Activated naive CD4-positive, alpha-beta T cell treated with anti-CD3 and anti-CD28 coated beads, Interleukin-2, amount 10 ng/mL, durations not matched to agents 7 days and 5 days (primary cell): ENCODE results near the gene DAPL1.

Experiments used
- CTCF ChIA-PET: fragments of 350-600 bp; sonication (Branson Sonifier 250); formaldehyde crosslinking; loops from one replicate; lab custom pipeline; 2021; ENCODE audit warnings: antibody characterized with exemption; lab: Charles Lee
- DNase-seq: peaks from one replicate; pipeline ENCODE4 v3.0.0-alpha.2; 2020
- H3K27ac Mint-ChIP-seq: one replicate; pipeline ENCODE4 v1.8.0; 2021; ENCODE audit warnings: mild to moderate bottlenecking, moderate library complexity, mixed read lengths
- H3K27me3 Mint-ChIP-seq: one replicate; pipeline ENCODE4 v1.8.0; 2021; ENCODE audit warnings: mild to moderate bottlenecking, mixed read lengths
- H3K36me3 Mint-ChIP-seq: one replicate; pipeline ENCODE4 v1.8.0; 2021; ENCODE audit warnings: mixed read lengths
- H3K4me1 Mint-ChIP-seq: one replicate; pipeline ENCODE4 v1.8.0; 2021; ENCODE audit warnings: mixed read lengths
- H3K4me3 Mint-ChIP-seq: one replicate; pipeline ENCODE4 v1.8.0; 2021; ENCODE audit warnings: mild to moderate bottlenecking, moderate library complexity, mixed read lengths
- H3K9me3 Mint-ChIP-seq: one replicate; pipeline ENCODE4 v1.8.0; 2021; ENCODE audit warnings: mixed read lengths

DAPL1 gene

DNA sequence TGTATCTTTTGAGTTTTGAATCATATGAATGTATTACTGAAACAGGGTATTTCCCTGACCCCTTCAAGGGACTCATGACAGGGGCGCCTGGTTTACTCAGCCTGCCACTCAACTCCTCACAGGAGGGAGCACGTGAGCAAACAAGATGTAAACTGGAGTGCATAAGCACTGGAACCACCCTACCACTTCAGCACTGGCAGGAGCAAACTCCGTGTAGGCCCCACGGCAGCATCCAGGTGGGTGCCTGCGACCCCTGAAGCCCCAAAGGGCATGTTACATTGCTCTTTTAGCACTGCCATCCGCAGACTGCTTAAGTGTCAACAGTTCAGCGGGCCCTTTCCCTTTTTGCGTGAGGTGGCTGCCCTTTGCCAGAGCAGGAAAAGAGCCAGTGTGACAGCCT lies 8.2 kb upstream of the DAPL1 start:
- H3K27ac Mint-ChIP-seq: no peak overlapping the region
- no peak for DNase-seq
- H3K4me3 Mint-ChIP-seq: no peak overlapping the region
- CTCF ChIA-PET: no interaction called here
- H3K27me3 Mint-ChIP-seq: peaks cover 8% of the 10 kb centered on the region
- H3K4me1 Mint-ChIP-seq: no peaks in the 10 kb centered on the region
- no peaks in the 10 kb centered on the region for H3K9me3 Mint-ChIP-seq
- H3K36me3 Mint-ChIP-seq: no peaks in the 10 kb centered on the region

- Mint-ChIP-seq H3K27ac (no peak overlapping the region), H3K4me3 (no peak overlapping the region), H3K9me3 (no peaks in the 10 kb centered on the region), H3K36me3 (no peaks in the 10 kb centered on the region), H3K27me3 (peaks cover 8% of the 10 kb centered on the region), H3K4me1 (no peaks in the 10 kb centered on the region)
- CTCF ChIA-PET: no interaction called here
- DNase-seq: no peak
Observed at GRCh38 chr2:158788951-158789350, 6.2 kb upstream of the DAPL1 start.

DNA sequence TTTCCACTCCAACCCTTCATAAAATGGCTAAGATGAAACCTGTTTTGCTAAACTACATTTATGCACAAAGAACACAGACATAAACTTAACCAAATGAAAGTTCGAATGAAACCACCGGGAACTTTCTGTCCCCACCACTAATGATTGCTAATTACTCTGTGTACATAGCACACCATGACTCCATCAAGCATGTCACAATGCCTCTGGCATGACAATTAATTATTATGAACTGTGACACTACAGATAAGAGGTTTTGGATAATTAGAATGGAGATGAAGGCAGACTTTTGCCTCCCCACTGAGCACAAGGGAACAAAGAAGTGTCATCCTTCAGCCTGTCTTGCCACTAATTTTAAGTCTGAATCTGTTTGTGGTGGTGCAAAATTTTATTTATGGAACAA lies 1.5 kb downstream of the DAPL1 start:
- Mint-ChIP-seq H3K27me3 (peaks cover 29% of the 10 kb centered on the region), H3K36me3 (no peaks in the 10 kb centered on the region), H3K4me1 (no peaks in the 10 kb centered on the region), H3K27ac (no peak overlapping the region), H3K9me3 (no peaks in the 10 kb centered on the region), H3K4me3 (no peak overlapping the region)
- CTCF ChIA-PET: no interaction called here
- no peak for DNase-seq

- Mint-ChIP-seq H3K4me3 (no peak overlapping the region), H3K36me3 (no peaks in the 10 kb centered on the region), H3K9me3 (no peaks in the 10 kb centered on the region), H3K27ac (no peak overlapping the region), H3K4me1 (no peaks in the 10 kb centered on the region), H3K27me3 (peaks cover 27% of the 10 kb centered on the region)
- CTCF ChIA-PET: no interaction called here
- DNase-seq: no peak
Observed at GRCh38 chr2:158797963-158798700, 3.0 kb downstream of the DAPL1 start.

GRCh38 chr2:158799181-158799580 lies 4.1 kb downstream of the DAPL1 start:
- no peaks in the 10 kb centered on the region for H3K36me3 Mint-ChIP-seq
- no peak for DNase-seq
- no peaks in the 10 kb centered on the region for H3K4me1 Mint-ChIP-seq
- H3K4me3 Mint-ChIP-seq: no peak overlapping the region
- no peaks in the 10 kb centered on the region for H3K9me3 Mint-ChIP-seq
- peaks cover 27% of the 10 kb centered on the region for H3K27me3 Mint-ChIP-seq
- H3K27ac Mint-ChIP-seq: no peak overlapping the region
- CTCF ChIA-PET: no interaction called here

GRCh38 chr2:158803506-158803905 lies 8.4 kb downstream of the DAPL1 start:
- H3K27me3 Mint-ChIP-seq: peaks cover 11% of the 10 kb centered on the region
- H3K9me3 Mint-ChIP-seq: no peaks in the 10 kb centered on the region
- DNase-seq: no peak
- CTCF ChIA-PET: no interaction called here
- no peaks in the 10 kb centered on the region for H3K4me1 Mint-ChIP-seq
- no peak overlapping the region for H3K4me3 Mint-ChIP-seq
- H3K27ac Mint-ChIP-seq: no peak overlapping the region
- no peaks in the 10 kb centered on the region for H3K36me3 Mint-ChIP-seq

DNA sequence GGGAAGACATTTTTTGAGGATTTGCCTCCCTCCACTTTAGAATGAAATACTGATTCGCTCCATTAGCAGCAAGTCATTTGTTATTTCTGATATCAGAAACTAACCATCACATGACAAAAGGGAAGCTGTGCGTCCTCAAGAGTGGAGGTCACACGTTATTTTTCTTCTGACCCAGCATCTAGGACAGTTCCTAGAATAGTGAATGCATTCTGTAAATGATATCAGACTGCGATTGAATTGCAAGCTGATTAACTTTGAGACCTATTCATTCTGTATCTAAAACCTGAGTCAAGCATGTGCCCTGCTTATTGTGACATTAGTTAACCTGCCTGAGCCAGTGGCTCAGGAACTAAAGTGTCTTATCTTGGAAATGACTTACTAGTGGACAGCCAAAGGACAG lies 10.1 kb downstream of the DAPL1 start:
- DNase-seq: no peak
- no peak overlapping the region for H3K27ac Mint-ChIP-seq
- H3K4me1 Mint-ChIP-seq: no peaks in the 10 kb centered on the region
- H3K4me3 Mint-ChIP-seq: no peak overlapping the region
- peaks cover 4% of the 10 kb centered on the region for H3K27me3 Mint-ChIP-seq
- H3K9me3 Mint-ChIP-seq: no peaks in the 10 kb centered on the region
- H3K36me3 Mint-ChIP-seq: no peaks in the 10 kb centered on the region
- CTCF ChIA-PET: no interaction called here

GRCh38 chr2:158805936-158806335 lies 10.8 kb downstream of the DAPL1 start:
- no peaks in the 10 kb centered on the region for H3K27me3 Mint-ChIP-seq
- no peak overlapping the region for H3K27ac Mint-ChIP-seq
- no peaks in the 10 kb centered on the region for H3K4me1 Mint-ChIP-seq
- no peak overlapping the region for H3K4me3 Mint-ChIP-seq
- no peak for DNase-seq
- CTCF ChIA-PET: no interaction called here
- no peaks in the 10 kb centered on the region for H3K9me3 Mint-ChIP-seq
- no peaks in the 10 kb centered on the region for H3K36me3 Mint-ChIP-seq

- Mint-ChIP-seq H3K36me3 (no peaks in the 10 kb centered on the region), H3K4me1 (no peaks in the 10 kb centered on the region), H3K9me3 (no peaks in the 10 kb centered on the region), H3K27ac (no peak overlapping the region), H3K4me3 (no peak overlapping the region), H3K27me3 (no peaks in the 10 kb centered on the region)
- DNase-seq: no peak
- CTCF ChIA-PET: no interaction called here
Observed at GRCh38 chr2:158806941-158807340, 11.8 kb downstream of the DAPL1 start.

DNA sequence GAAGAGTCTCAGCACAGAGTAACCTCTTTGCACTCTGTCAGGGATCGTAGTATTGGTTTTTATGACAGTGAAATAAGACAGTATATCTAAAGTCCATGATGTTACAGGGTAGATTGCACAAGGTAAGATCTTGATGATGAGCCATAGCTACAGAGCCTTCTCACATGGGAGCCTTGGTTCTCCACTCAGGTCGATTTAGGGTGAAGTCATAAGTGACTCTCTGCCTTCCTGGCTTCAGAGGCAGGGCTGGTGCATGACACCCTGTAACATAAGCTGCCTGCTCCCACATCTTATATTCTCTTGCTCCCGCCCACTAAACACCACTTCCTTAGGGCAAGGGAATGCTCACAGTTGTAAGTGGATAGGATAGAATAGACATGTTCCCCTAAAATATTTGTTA lies 13.3 kb downstream of the DAPL1 start:
- no peaks in the 10 kb centered on the region for H3K36me3 Mint-ChIP-seq
- no peak overlapping the region for H3K27ac Mint-ChIP-seq
- H3K4me3 Mint-ChIP-seq: no peak overlapping the region
- H3K27me3 Mint-ChIP-seq: no peaks in the 10 kb centered on the region
- no peak for DNase-seq
- CTCF ChIA-PET: no interaction called here
- H3K4me1 Mint-ChIP-seq: no peaks in the 10 kb centered on the region
- no peaks in the 10 kb centered on the region for H3K9me3 Mint-ChIP-seq

DNA sequence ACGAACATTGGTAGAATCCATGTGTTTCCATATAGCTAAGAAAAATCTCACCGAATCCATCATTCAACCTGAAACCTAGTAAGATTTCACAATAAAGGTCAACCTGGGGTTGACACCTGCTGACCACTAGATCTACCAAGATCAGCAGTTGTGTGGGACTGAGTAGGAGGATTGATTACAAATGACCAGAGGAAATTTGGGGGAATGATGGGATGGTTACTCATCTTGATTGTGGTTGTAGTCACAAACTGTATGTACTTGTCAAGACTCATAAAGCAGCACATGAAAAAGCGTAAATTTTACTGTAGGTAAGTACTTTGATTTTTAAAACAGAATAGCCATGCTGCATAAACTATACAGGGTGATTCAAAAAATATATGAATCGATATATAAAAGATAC lies 14.7 kb downstream of the DAPL1 start:
- H3K9me3 Mint-ChIP-seq: no peaks in the 10 kb centered on the region
- CTCF ChIA-PET: no interaction called here
- DNase-seq: no peak
- no peak overlapping the region for H3K4me3 Mint-ChIP-seq
- H3K27me3 Mint-ChIP-seq: no peaks in the 10 kb centered on the region
- H3K36me3 Mint-ChIP-seq: no peaks in the 10 kb centered on the region
- no peak overlapping the region for H3K27ac Mint-ChIP-seq
- no peaks in the 10 kb centered on the region for H3K4me1 Mint-ChIP-seq

DNA sequence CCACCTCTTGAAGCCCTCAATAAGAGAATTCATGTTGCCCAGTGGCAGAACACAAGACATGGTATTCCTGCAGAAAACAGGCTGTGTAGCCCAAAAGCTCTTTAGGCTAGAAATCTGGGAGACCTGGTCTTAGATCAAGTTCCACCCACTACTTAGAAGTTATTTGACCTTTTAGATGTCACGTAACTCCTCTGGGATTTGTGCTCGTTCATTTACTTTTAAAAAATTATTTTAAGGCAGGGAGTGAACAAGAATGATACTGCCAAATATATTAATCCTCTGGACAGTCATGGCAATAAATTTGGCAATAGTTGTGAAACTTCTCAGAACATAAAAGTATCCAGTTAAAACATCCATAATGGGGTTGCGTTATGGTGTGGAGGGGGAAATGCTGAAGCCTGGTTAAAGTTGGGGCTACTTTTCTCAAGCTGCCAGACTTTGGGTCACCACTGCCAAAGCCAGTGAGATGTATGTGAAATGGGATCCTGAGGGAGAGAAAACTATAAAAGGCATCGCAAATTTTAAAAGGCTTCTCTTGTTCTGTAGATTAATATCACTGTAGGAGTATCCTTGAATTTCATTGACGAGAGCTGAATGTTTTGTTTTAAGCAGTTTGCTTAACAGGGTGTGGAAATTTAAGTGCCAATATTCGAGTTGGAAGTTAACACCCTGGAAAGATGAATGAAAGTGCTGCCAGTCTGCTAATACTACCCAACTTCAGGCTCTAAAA lies 15.8 kb downstream of the DAPL1 start:
- H3K27me3 Mint-ChIP-seq: no peaks in the 10 kb centered on the region
- no peak overlapping the region for H3K4me3 Mint-ChIP-seq
- no peaks in the 10 kb centered on the region for H3K9me3 Mint-ChIP-seq
- no peak overlapping the region for H3K27ac Mint-ChIP-seq
- CTCF ChIA-PET: no interaction called here
- H3K36me3 Mint-ChIP-seq: no peaks in the 10 kb centered on the region
- DNase-seq: no peak
- no peaks in the 10 kb centered on the region for H3K4me1 Mint-ChIP-seq

GRCh38 chr2:158815166-158815565 lies 20.0 kb downstream of the DAPL1 start:
- no peak overlapping the region for H3K27ac Mint-ChIP-seq
- H3K4me3 Mint-ChIP-seq: no peak overlapping the region
- peaks cover 5% of the 10 kb centered on the region for H3K27me3 Mint-ChIP-seq
- H3K4me1 Mint-ChIP-seq: no peaks in the 10 kb centered on the region
- H3K36me3 Mint-ChIP-seq: no peaks in the 10 kb centered on the region
- no peak for DNase-seq
- H3K9me3 Mint-ChIP-seq: no peaks in the 10 kb centered on the region
- CTCF ChIA-PET: interaction anchor here (0.9 kb wide), 1 partner anchor 61 kb away, joined by 3 read pairs; no protein-coding TSS in a partner anchor

GRCh38 chr2:158815658-158816057 lies 20.5 kb downstream of the DAPL1 start:
- Mint-ChIP-seq H3K27me3 (peaks cover 5% of the 10 kb centered on the region), H3K27ac (no peak overlapping the region), H3K4me3 (no peak overlapping the region), H3K4me1 (no peaks in the 10 kb centered on the region), H3K9me3 (no peaks in the 10 kb centered on the region), H3K36me3 (no peaks in the 10 kb centered on the region)
- CTCF ChIA-PET: no interaction called here
- no peak for DNase-seq

DNA sequence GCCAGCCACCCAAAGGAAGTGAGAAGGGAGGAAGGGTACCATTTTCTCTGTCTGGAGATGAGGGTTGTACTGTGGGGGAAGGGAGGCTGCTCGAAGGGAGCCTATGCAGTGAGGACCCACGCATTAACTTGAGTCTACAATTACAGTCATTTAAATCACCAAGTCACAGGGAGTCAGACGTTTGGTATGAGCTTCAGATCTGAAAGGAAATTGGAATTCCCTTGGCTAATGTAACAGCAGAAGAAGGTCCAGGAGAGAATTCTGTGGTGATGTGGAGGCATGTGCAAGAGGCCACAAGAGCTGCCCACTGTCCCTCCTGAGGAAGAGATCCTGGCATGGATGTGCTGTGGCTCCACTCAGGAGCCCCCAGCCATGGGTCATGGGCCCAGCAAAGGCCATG lies 22.5 kb downstream of the DAPL1 start:
- no peak for DNase-seq
- H3K36me3 Mint-ChIP-seq: no peaks in the 10 kb centered on the region
- no peaks in the 10 kb centered on the region for H3K4me1 Mint-ChIP-seq
- no peak overlapping the region for H3K4me3 Mint-ChIP-seq
- CTCF ChIA-PET: no interaction called here
- peaks cover 9% of the 10 kb centered on the region for H3K27me3 Mint-ChIP-seq
- no peaks in the 10 kb centered on the region for H3K9me3 Mint-ChIP-seq
- no peak overlapping the region for H3K27ac Mint-ChIP-seq
